Hematopoietic multipotent progenitor cell treated with erythropoietin and hydrocortisone succinate and interleukin-3 and kit ligand, for 15 days (in vitro differentiated cells): ENCODE results near the gene BLVRB.
A peak's percentile ranks its signal among the peaks of the same experiment; 100 is the strongest.
"Not testable (repeated sequence)": the region's sequence is repeated elsewhere in the genome, so short reads cannot be mapped to it uniquely, and the experiment has no call there.

ENCODE experiments used
- DNase-seq: peaks from one replicate; pipeline ENCODE4 v3.0.0-alpha.2; 2015; ENCODE audit warnings: low spot score

The BLVRB gene

GRCh38 chr19:40422748-40423566 lies 42.6 kb downstream of the BLVRB start:
- DNase-seq = no peak

- DNase-seq = peak; percentile 52
Measured at GRCh38 chr19:40421993-40422747, 43.4 kb downstream of the BLVRB start.

- peak; percentile 84 for DNase-seq
Measured at GRCh38 chr19:40420766-40421765, 44.5 kb downstream of the BLVRB start.

GRCh38 chr19:40420451-40420765 lies 45.1 kb downstream of the BLVRB start:
- DNase-seq = no peak

GRCh38 chr19:40419780-40420179 lies 45.8 kb downstream of the BLVRB start:
- no peak for DNase-seq

- DNase-seq = no peak
Measured at GRCh38 chr19:40419066-40419612, 46.4 kb downstream of the BLVRB start.

GRCh38 chr19:40418040-40418439 lies 47.5 kb downstream of the BLVRB start:
- DNase-seq = no peak

- DNase-seq = no peak
Measured at GRCh38 chr19:40417643-40417981, 47.9 kb downstream of the BLVRB start.

- no peak for DNase-seq
Measured at GRCh38 chr19:40416918-40417642, 48.5 kb downstream of the BLVRB start.

- DNase-seq = no peak
Measured at GRCh38 chr19:40415768-40416167, 49.8 kb downstream of the BLVRB start.

- DNase-seq = no peak
Measured at GRCh38 chr19:40414542-40415535, 50.7 kb downstream of the BLVRB start.

- DNase-seq = no peak
Measured at GRCh38 chr19:40413291-40413845, 52.2 kb downstream of the BLVRB start, which contains the start of gene PRX. Gene PRX, minus strand, starts transcription at chr19:40413378. Its CDS starts 5,446 bp downstream, at chr19:40407932.

- DNase-seq = no peak
Measured at GRCh38 chr19:40412866-40413265, 52.7 kb downstream of the BLVRB start.

- no peak for DNase-seq
Measured at GRCh38 chr19:40411958-40412499, 53.5 kb downstream of the BLVRB start.

- no peak for DNase-seq
Measured at GRCh38 chr19:40411125-40411842, 54.3 kb downstream of the BLVRB start.

- no peak for DNase-seq
Measured at GRCh38 chr19:40410030-40410389, 55.5 kb downstream of the BLVRB start.

- not testable (repeated sequence) for DNase-seq
Measured at GRCh38 chr19:40408598-40408925, 57.0 kb downstream of the BLVRB start.

- DNase-seq = peak; percentile 67
Measured at GRCh38 chr19:40407714-40408597, 57.6 kb downstream of the BLVRB start.
